Measurements from ENCODE around the gene MMS19. TPM values are rescaled to one million over a fixed set of nuclear protein-coding genes. Genes with fewer than 3 reads are reported as not detected.
"Not testable (repeated sequence)": the region's sequence is repeated elsewhere in the genome, so short reads cannot be mapped to it uniquely, and the experiment has no call there.

MMS19 gene
- total RNA-seq, 4 donors from 2014 or later, result 80.4 to 90.2 (median 88.4) TPM

DNA sequence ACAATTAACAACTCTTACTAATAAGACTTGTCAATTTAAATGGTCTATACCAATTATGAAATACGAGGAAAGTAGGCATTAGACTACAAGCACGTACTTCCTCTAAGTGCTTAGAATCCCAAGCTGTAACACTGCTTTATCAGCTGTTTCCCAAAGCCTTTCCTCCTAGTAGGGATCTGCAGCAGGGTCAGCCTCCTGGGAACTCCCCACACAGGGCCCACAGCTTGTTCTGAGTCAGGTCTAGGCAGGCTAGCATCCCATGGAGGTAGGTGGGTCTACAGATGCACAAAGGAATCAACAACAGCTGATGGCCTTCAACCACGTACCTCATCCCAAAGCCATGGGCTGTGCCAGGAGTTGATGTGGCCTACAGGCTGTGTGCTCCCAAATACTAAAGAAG lies 14.7 kb downstream of the MMS19 start:
- WGBS, 2 donors, result 56 to 65% methylated on average over 3 of the region's 3 CpGs
- no peaks in the 10 kb centered on the region for H3K27me3 ChIP-seq
- no peaks in the 10 kb centered on the region for H3K9me3 ChIP-seq
- peaks cover 0 to 16% (median 0%) of the 10 kb centered on the region in 4 donors for H3K4me1 ChIP-seq
- TF ChIP-seq, protein P1, sequence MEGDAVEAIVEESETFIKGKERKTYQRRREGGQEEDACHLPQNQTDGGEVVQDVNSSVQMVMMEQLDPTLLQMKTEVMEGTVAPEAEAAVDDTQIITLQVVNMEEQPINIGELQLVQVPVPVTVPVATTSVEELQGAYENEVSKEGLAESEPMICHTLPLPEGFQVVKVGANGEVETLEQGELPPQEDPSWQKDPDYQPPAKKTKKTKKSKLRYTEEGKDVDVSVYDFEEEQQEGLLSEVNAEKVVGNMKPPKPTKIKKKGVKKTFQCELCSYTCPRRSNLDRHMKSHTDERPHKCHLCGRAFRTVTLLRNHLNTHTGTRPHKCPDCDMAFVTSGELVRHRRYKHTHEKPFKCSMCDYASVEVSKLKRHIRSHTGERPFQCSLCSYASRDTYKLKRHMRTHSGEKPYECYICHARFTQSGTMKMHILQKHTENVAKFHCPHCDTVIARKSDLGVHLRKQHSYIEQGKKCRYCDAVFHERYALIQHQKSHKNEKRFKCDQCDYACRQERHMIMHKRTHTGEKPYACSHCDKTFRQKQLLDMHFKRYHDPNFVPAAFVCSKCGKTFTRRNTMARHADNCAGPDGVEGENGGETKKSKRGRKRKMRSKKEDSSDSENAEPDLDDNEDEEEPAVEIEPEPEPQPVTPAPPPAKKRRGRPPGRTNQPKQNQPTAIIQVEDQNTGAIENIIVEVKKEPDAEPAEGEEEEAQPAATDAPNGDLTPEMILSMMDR (IDR thresholded peaks at IDR 0.05), result no peak
- TF ChIP-seq EP300 (IDR thresholded peaks at IDR 0.05) (no peak), POLR2A (IDR thresholded peaks at IDR 0.05) (no peak)
- H3K27ac ChIP-seq, result no peak overlapping the region
- DNase-seq (ENCODE audit: low spot score in 2 of 2), result no peak
- peaks cover 0 to 65% (median 15%) of the 10 kb centered on the region in 3 donors for H3K36me3 ChIP-seq
- H3K4me3 ChIP-seq, result no peak overlapping the region

DNA sequence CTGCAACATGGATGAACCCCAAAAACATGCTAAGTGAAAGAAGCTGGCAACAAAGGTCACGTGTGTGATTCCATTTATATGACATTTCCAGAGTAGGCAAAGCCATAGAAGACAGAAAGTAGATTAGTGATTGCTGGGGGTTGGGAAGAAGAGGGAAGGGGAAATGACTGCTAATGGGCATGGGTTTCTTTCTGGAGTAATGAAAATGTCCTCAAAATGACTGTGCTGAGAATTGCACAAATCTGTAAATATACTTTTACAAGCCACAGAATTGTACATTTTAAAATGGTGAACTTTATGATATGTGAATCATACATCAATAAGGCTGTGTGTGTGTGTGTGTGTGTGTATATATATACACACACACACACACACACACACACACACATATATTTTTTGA lies 15.8 kb downstream of the MMS19 start:
- TF ChIP-seq, protein P1 (IDR thresholded peaks at IDR 0.05), result no peak
- TF ChIP-seq POLR2A (IDR thresholded peaks at IDR 0.05) (no peak), EP300 (IDR thresholded peaks at IDR 0.05) (no peak)
- H3K27ac ChIP-seq, result no peak overlapping the region
- H3K4me3 ChIP-seq, result no peak overlapping the region
- H3K9me3 ChIP-seq, result no peaks in the 10 kb centered on the region
- no peak for DNase-seq (ENCODE audit: low spot score in 2 of 2)
- H3K36me3 ChIP-seq, result peaks cover 2 to 71% (median 25%) of the 10 kb centered on the region in 3 donors
- WGBS, 2 donors, result 81 to 86% methylated on average over 1 of the region's 1 CpG
- peaks cover 0 to 16% (median 0%) of the 10 kb centered on the region in 4 donors for H3K4me1 ChIP-seq
- no peaks in the 10 kb centered on the region for H3K27me3 ChIP-seq

DNA sequence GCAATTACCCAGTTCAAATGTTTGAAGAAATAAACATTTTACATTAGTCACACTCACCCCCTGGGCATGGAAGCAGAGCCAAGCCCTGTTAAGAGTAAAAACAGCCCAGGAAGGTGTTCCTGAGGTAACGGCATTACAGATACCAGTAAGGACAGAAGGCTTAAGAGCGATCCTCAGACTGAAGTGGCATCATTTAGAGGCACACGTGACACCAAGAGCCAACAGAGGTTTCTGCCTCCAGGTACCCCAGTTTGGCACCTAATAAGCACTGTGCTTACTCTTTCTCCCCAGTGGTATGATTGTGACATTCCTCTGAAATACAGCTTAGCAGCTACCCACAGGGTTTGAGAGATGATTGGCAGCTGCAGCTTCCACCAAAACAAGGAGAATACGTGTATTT lies 17.2 kb downstream of the MMS19 start:
- H3K36me3 ChIP-seq, result peaks cover 2 to 84% (median 31%) of the 10 kb centered on the region in 3 donors
- peaks cover 0 to 18% (median 0%) of the 10 kb centered on the region in 4 donors for H3K4me1 ChIP-seq
- TF ChIP-seq, protein P1 (IDR thresholded peaks at IDR 0.05), result no peak
- TF ChIP-seq POLR2A (IDR thresholded peaks at IDR 0.05), result no peak
- TF ChIP-seq EP300 (IDR thresholded peaks at IDR 0.05), result no peak
- no peaks in the 10 kb centered on the region for H3K27me3 ChIP-seq
- WGBS, 2 donors, result 93 to 94% methylated on average over 4 of the region's 4 CpGs
- no peak overlapping the region for H3K4me3 ChIP-seq
- H3K9me3 ChIP-seq, result no peaks in the 10 kb centered on the region
- H3K27ac ChIP-seq, result no peak overlapping the region
- no peak for DNase-seq (ENCODE audit: low spot score in 2 of 2)

DNA sequence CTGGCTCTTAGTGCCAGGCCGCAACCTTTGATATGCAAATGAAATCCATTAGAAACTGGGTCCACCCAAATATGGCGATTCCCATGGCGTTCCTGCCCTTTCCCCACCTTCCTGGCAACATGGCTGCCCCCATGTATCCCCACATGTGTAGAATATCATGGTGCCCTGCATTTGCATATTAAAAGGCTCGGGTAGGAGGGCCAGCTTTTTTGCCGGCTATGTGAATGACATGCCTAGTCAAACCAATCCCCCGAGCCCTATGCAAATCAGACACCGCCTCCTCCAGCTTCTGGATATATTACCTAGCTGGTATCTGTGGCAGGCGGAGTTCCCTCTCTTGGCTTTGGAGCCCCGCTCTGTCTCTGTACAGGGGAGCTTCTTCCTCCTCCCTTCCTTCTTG lies 18.3 kb downstream of the MMS19 start:
- DNase-seq (ENCODE audit: low spot score in 2 of 2), result no peak
- Histone ChIP-seq H3K27ac (no peak overlapping the region), H3K4me1 (peaks cover 0 to 23% (median 0%) of the 10 kb centered on the region in 4 donors), H3K9me3 (no peaks in the 10 kb centered on the region), H3K36me3 (peaks cover 2 to 88% (median 31%) of the 10 kb centered on the region in 3 donors), H3K4me3 (no peak overlapping the region), H3K27me3 (no peaks in the 10 kb centered on the region)
- 74 to 77% methylated on average over 9 of the region's 9 CpGs for WGBS, 2 donors
- TF ChIP-seq POLR2A (IDR thresholded peaks at IDR 0.05), result no peak
- TF ChIP-seq, protein P1 (IDR thresholded peaks at IDR 0.05), result no peak
- TF ChIP-seq EP300 (IDR thresholded peaks at IDR 0.05), result no peak

DNA sequence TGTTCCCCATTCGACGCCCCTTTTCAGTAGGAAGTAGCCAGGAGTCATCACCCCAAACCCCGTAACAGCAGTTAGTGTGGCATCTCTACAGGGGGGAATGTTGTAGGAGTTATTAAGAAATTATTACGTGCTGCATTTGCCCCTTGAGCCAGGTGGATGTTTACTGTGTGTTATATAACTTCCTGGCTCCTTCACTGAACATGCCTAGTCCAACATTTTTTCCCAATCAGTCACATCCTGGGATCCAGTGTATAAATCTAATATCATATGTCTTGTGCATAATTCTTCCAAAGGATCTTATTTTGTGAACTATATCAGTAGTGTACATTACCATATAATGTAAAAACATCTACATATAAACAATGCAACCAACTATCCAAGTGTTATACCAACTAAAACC lies 18.8 kb downstream of the MMS19 start:
- not testable (repeated sequence) for H3K27ac ChIP-seq; H3K9me3 ChIP-seq; H3K27me3 ChIP-seq; DNase-seq (ENCODE audit: low spot score in 2 of 2); H3K4me3 ChIP-seq
- Histone ChIP-seq H3K4me1 (peaks cover 0 to 23% (median 0%) of the 10 kb centered on the region in 4 donors), H3K36me3 (peaks cover 2 to 93% (median 31%) of the 10 kb centered on the region in 3 donors)
- WGBS, 2 donors, result 82 to 88% methylated on average over 4 of the region's 4 CpGs
